Nucleus accumbens (tissue), 56 donors: ENCODE results near the gene SMIM29.

Experiments used
- DNase-seq, 56 donors: peaks; one replicate each; lab custom pipeline; 2025; lab: John Stamatoyannopoulos, UW

SMIM29 gene

DNA sequence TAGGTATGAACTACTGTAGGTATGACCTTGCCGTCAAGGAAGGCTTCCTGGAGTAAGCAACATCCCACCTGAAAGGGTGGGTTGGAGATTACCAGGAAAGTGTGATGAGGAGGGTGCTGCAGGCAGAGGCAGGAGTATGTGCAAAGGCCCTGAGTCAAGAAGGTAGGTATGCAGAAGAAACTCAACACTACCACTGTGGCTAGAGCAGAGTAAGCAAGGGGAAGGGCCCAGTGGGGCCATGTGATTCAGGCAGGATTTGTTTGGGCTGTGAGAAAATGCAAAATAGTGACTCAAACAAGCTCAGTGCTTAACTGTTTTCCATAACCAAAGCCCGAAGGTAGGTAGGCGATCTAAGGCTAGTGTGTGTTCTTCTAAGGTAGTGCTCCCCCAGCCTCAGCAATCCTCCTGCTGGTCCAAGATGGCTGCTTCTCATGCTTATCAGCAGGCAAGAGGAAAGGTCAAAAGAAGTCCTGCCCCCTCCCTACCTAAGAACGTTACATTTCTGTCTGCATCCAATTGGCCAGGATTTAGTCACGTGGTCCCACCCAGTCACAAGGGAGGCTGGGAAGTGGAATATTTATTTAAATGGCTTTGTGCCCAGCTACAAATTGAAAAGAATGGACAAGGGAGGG, 48.4 kb downstream of the SMIM29 start:
- DNase-seq = no peak

DNA sequence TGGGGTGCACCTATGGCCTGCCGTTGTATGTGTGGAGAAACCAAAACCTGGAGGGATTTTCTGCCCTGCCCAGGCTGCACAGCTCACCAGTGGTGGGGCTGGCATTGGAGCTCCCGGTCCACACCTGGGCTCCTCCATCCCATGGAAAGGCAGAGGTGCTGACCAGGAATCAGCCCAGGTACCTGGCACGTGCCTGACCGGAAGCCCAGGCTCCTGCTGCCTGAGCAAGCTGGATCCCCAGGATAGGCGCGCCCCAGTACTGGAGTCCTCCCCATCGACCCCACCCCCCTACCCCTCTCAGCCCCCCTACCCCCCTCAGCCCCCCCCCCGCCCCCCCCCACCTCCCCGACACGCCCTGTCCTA, 52.0 kb downstream of the SMIM29 start:
- DNase-seq = peak in 1 of 56 donors; percentile 17
